GM19043 (cell line): ENCODE results near the gene ALLC.

Source experiments
- ATAC-seq: cut with Tn5 transposase; IDR thresholded peaks from one replicate; pipeline ENCODE4 v1.9.1; 2021; ENCODE audit warnings: low read depth; ENCODE audit not compliant: unreplicated experiment

The ALLC gene

DNA sequence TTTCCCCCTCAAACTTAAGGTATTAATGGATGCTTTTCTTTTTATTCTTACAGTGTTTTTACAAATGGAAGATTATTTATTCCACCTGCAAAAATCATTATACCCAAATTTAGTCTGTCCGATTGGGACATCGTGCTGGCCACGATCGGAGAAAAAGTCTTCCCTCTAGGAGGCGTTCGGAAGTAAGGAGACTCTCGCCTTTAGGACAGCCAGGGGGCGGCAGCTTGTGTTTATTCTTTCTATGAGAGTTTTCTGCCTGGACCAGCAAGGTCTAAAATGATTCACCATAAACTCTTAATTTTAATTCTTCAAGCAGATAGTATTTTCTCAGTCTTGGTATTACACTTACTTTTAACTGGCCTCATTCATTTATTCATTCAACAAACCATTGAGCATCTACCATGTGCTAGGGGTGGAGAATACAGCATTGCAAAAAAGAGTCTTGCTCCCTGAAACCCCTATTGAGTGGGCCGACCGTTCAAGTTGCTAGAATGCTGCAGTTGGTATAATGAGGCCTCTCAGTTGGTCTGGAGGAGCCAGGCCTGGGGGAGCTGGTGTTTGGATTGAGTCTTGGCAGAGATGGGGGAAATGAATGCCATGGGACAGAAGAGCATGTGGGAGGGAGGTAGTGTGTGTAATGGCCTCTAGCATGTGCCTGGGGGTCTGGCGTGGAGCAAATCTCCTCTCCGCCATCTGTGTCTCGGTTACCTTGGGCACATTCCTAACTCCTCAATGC lies 84.0 kb downstream of the ALLC start:
- no peak for ATAC-seq

DNA sequence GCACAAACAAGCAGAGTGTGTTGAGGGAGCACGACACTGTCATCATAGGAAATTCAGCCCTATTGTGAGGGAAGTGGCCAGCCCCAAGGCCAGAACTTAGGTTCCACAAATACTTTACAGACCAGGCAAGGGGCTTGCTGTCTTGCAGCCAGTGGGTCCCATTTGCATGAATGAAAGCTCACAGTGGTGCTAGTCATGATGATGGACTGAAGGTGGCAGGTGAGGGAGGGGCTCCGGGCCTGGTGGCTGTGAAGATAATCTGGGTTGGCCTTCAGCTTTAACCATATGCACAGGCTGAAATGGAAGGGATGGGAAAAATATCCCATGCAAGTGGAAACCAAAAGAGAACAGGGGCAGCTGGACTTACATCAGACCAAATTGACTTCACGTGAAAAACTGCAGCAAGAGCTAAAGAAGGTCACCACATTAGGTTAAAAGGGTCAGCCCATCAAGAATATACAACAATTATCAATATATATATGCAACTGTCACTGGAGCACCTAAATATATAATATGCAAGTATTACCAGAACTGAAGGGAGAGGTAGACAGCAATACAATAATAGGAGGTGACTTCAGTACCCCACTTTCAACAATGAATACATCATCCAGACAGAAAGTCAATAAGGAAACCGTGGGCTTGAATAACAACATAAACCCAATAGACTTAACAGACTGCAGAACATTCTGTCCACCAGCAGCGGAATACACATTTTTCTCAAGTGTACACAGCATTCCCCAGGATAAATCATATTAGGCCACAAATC lies 84.9 kb downstream of the ALLC start:
- ATAC-seq = no peak

DNA sequence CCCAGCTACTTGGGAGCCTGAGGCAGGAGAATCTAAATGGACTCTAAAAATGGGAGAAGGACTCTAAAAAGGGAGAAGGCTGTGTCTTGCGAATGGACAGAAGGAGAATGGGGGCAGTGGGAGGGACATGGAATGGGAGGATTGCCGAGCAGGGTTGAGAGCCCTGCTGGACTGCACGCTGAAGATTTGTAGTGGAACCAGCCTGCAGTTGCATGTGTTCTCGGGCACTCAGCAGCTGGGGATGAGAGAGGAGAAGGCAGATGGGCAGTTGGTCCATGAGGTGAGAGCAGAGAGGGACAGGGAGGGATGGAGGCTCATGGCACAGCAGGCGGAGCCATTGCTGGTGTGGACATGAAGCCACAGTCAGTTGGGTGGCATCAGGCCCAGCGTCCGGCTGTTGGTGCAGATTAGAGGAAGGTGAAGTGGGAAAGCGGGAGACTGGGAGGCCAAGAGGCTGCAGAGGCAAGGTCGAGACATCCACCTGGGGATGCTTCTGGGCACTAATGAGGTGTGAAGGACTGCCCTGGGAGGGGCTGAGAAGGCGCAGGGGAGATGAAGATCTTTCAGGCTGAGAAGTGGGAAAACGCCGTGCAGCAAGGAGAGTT lies 86.1 kb downstream of the ALLC start:
- no peak for ATAC-seq

DNA sequence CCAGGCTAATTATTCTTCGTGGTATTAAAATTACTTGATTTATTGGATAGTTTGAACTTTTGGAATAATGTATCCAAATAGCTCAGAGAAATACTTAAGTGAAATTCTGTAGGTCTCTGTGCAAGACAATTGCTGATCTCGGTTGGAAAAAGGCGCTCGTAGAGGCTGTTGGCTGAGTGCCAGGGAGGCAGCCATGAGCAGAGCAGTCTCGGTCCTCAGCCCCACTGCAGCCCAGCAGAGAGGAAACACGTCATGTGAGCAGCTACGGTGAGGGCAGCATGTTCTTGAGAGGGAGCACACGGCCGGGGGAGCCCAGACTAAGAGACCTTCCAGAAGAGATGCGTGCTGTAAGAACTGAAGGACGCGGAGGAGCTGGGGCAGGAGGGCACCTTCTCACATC lies 87.9 kb downstream of the ALLC start:
- ATAC-seq = no peak

DNA sequence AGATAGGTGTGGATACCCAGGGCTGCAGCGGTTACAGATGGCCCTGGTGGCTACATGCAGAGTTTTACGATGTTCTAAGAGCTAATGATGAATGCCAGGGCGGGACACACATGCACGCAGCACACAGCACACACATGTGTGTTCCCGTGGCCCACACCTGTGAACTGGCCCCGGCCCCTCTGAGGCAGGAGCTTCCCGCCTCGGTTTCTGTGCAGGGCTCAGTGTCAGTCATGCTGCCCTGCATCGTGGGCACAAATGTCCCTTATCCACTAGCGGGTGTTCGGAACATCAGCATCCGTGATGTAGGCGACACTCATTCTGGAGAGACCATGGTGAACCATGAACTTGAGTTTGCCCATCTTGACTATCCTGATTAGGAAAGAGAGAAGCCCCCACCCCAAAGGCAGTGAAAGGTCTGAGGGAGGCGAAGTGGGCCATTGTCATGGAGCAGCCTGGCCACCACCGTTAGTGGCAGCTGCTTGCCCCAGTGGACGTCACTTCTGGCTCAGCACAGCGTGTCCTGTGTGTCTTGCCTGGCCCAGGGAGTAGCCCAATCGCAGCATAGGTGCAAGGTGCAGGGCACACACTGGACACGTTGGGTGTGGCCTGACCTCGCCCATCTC lies 89.1 kb downstream of the ALLC start:
- no peak for ATAC-seq

DNA sequence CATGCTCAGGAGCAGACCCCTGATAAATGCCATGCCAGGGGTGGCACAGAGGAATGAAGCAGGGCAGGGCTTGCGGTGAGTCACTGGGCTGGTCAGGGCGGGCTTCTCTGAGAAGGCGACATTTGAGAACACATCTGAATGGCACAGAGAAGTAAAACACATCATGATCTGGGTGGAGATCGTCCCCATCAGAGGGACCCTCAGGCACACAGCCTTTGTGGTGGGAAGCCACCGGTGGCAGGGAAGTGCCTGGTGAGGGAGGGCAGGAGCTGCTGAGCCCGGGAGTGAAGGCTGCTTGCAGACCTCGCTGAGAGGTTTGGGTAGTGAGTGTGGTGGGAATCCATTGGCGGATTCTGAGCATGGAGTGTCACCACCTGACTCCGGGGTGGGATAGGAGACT lies 89.8 kb downstream of the ALLC start:
- no peak for ATAC-seq

DNA sequence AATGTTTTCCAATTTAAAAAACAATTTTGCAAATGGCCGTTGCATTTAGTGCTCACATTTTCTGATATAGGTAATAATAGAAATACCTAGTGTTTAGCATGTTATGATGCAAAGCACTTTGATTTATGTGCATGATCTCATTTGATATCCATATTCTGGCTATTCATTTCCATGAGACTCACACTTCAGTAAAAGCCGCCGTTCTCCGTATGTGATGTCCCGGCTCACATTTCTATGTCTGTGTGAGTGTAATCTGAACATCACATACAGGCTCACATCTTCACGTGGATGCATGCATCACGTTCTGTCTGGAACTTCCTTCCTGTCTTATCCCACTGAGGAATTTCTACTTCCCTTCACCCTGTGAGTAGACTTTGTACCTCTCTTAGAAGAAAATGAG lies 91.2 kb downstream of the ALLC start:
- ATAC-seq = no peak

DNA sequence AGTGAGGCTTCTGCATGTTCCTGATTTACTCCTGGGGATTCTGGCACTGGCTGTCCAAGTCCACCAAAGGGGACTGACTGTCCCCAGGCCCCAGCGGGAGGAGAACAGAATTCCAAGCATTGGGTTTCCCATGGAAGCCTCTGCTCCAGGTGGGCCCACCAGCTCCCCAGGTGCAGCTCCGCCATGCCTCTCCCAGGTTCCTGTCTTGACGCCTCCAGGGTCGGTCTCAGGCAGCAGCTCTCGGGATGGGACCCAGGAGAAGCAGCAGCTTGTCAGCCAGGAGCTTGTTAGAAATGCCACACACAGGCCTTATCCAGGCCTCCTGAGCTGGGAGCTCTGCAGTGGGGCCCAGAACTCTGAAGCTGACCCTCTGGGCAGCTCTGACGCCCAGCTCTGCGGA lies 93.3 kb downstream of the ALLC start:
- no peak for ATAC-seq

DNA sequence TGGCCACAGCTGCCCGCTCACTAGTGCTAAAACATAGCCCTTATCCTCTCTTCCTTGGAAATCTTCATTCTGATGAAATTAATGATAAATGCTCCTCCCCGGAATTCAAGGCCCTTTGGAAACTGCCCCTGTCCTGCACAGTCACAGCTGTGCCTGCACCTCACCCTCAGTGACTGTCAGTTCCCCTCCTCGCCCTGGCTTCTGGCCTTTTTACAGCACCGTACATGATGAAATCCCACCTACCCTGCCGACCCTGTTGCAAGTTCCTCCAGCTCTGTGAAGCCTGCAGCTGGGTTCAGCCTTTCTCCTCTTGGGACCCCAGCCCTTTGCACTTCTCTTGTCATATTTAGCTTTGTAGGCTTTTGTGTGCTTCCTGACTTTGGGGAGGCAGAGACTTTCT lies 93.8 kb downstream of the ALLC start:
- no peak for ATAC-seq
